ENCODE data around the gene CDH10. TPM values are rescaled to one million over a fixed set of nuclear protein-coding genes. Genes with fewer than 3 reads are reported as not detected.

The CDH10 gene
- not detected for total RNA-seq

DNA sequence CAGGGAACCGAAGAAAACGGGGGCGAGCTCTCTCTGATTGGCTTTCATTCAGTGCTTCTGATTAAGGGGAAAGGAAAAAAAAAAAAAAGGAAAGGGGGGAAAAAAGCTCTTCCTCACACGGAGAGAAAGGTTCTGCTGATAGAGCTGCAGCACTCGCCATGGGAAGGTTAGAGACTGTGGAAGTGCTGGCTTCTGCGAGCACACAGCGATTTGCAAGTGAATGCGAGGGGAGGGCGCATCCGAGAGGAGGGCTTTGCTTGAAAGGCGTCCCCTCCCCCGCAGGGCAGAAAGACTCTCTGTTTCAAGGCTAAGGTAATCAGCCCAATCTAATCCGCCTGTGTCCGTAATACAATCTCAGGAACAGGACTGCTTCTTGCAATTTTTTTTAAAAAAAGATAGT, at the start of gene CDH10:
TSS of gene CDH10 (minus strand) at position 218 of the 400 bp plus-strand sequence. CDS start 51,488 bp downstream, outside the sequence.
- Mint-ChIP-seq H3K36me3 (ENCODE audit: low read depth) (no peaks in the 10 kb centered on the region), H3K4me3 (no peak within 1 kb of the TSS), H3K27me3 (no peaks in the 10 kb centered on the region), H3K4me1 (no peaks in the 10 kb centered on the region), H3K9me3 (ENCODE audit: low read depth) (peaks cover 4% of the 10 kb centered on the region), H3K27ac (no peak within 1 kb of the TSS)
- no peak for DNase-seq
- ChIA-PET CTCF (no interaction called here), POLR2A (no interaction called here)
- intact Hi-C loops (cut with DNase I, micrococcal nuclease) = no loop called here
- no peak for ATAC-seq

DNA sequence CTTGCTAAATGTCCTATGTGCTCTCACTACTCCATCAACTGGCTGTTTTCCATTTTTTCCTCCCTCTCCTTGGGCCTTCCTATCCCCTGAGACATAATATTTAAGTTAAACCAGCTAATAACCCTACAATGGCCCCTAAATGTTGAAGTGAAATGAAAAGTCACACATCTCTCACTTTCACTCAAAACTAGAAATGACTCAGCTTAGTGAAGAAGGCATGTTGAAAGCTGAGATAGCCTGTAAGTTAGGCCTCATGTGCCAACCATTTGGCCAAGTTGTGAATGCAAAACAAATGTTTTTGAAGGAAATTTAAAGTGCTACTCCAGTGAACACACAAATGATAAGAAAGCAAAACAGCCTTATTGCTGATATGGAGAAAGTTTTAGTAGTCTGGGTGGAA, 48.8 kb upstream of the CDH10 start:
- ChIA-PET CTCF (no interaction called here), POLR2A (no interaction called here)
- intact Hi-C loops (cut with DNase I, micrococcal nuclease) = no loop called here
- H3K36me3 Mint-ChIP-seq (ENCODE audit: low read depth) = no peaks in the 10 kb centered on the region
- H3K9me3 Mint-ChIP-seq (ENCODE audit: low read depth) = peaks cover 38% of the 10 kb centered on the region
- no peaks in the 10 kb centered on the region for H3K27me3 Mint-ChIP-seq
- H3K4me3 Mint-ChIP-seq = no peak overlapping the region
- ATAC-seq (no peak), DNase-seq (no peak)
- H3K4me1 Mint-ChIP-seq = no peaks in the 10 kb centered on the region
- H3K27ac Mint-ChIP-seq = no peak overlapping the region

DNA sequence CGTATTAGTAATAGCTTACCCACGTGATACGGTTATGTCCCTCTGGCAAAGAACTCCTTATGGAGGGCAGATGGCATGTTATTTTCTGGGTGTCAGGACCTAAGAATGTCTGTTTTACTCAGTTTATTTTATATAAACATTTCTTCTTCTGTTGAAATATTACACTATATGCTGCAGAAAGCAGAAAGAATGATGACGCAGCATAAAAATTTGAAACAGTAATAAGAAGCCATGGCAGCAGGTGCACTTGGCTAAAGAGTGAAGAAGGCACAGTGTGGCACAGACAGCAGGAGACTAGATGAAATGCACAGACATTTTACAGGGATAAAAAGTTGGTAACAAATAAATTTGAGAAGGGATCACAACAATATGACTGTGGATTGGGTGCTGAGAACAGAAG, 46.3 kb upstream of the CDH10 start:
- H3K27ac Mint-ChIP-seq = no peak overlapping the region
- CTCF ChIA-PET = no interaction called here
- DNase-seq = no peak
- no peak for ATAC-seq
- H3K36me3 Mint-ChIP-seq (ENCODE audit: low read depth) = no peaks in the 10 kb centered on the region
- H3K9me3 Mint-ChIP-seq (ENCODE audit: low read depth) = peaks cover 30% of the 10 kb centered on the region
- intact Hi-C loops (cut with DNase I, micrococcal nuclease) = no loop called here
- H3K27me3 Mint-ChIP-seq = no peaks in the 10 kb centered on the region
- POLR2A ChIA-PET = no interaction called here
- no peak overlapping the region for H3K4me3 Mint-ChIP-seq
- no peaks in the 10 kb centered on the region for H3K4me1 Mint-ChIP-seq

- no peaks in the 10 kb centered on the region for H3K4me1 Mint-ChIP-seq
- ATAC-seq = no peak
- ChIA-PET CTCF (no interaction called here), POLR2A (no interaction called here)
- no peaks in the 10 kb centered on the region for H3K27me3 Mint-ChIP-seq
- intact Hi-C loops (cut with DNase I, micrococcal nuclease) = no loop called here
- no peak for DNase-seq
- peaks cover 13% of the 10 kb centered on the region for H3K9me3 Mint-ChIP-seq (ENCODE audit: low read depth)
- no peak overlapping the region for H3K27ac Mint-ChIP-seq
- no peaks in the 10 kb centered on the region for H3K36me3 Mint-ChIP-seq (ENCODE audit: low read depth)
- H3K4me3 Mint-ChIP-seq = no peak overlapping the region
Measured at GRCh38 chr5:24681106-24681505, 36.3 kb upstream of the CDH10 start.

GRCh38 chr5:24668050-24668449, 23.3 kb upstream of the CDH10 start:
- Mint-ChIP-seq H3K4me3 (no peak overlapping the region), H3K4me1 (no peaks in the 10 kb centered on the region), H3K36me3 (ENCODE audit: low read depth) (peaks cover 2% of the 10 kb centered on the region), H3K27me3 (no peaks in the 10 kb centered on the region), H3K27ac (no peak overlapping the region), H3K9me3 (ENCODE audit: low read depth) (peaks cover 15% of the 10 kb centered on the region)
- DNase-seq (no peak), ATAC-seq (no peak)
- intact Hi-C loops (cut with DNase I, micrococcal nuclease) = no loop called here
- ChIA-PET CTCF (no interaction called here), POLR2A (no interaction called here)

- H3K4me1 Mint-ChIP-seq = no peaks in the 10 kb centered on the region
Measured at GRCh38 chr5:24649531-24649930, 4.8 kb upstream of the CDH10 start.

DNA sequence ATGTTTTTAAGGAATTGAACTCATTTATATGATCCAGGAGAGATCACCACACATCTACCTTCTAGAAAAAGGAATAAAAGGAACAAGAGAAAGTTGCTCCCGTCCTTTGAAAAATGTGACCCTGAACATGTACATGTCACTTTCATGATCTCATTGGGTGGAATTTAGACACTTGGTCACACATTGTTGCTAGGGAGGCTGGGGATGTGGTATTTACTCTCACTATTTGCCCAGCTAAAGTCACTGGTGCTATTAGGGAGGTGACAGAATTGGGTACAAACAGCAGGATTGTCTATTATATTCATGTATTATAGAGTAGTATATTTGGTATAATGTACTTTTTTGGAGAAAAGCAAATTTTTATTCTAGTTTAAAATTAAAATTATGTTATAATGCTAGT, 2.1 kb upstream of the CDH10 start:
- intact Hi-C loops (cut with DNase I, micrococcal nuclease) = no loop called here

More at GRCh38 chr5:24649531-24649930, 4.8 kb upstream of the CDH10 start:
- CTCF ChIA-PET = no interaction called here
- Mint-ChIP-seq H3K9me3 (ENCODE audit: low read depth) (peaks cover 9% of the 10 kb centered on the region), H3K4me3 (no peak overlapping the region), H3K36me3 (ENCODE audit: low read depth) (no peaks in the 10 kb centered on the region), H3K27ac (no peak overlapping the region), H3K27me3 (no peaks in the 10 kb centered on the region)
- intact Hi-C loops (cut with DNase I, micrococcal nuclease) = no loop called here
- DNase-seq = no peak
- POLR2A ChIA-PET = no interaction called here
- ATAC-seq = no peak

DNA sequence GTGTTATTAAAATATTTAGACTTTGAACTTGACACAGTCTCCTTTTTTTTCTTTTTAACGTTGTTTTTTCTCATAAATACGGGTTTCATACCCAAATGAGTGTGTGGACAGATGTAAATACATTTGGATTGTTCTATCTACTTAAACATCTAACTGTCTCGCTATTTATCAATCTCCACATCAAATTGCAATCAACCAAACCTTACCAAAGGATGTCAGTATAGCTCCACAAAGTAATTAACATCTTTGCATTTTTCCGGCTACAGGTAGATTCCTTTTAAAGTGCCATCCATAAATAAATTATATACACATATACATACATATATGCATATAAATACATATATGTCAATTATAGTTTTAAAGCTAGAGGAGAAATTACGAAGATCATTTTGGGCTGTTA, 705 bp upstream of the CDH10 start:
- ChIA-PET CTCF (no interaction called here), POLR2A (no interaction called here)
- H3K9me3 Mint-ChIP-seq (ENCODE audit: low read depth) = peaks cover 5% of the 10 kb centered on the region
- no peaks in the 10 kb centered on the region for H3K36me3 Mint-ChIP-seq (ENCODE audit: low read depth)
- H3K27me3 Mint-ChIP-seq = no peaks in the 10 kb centered on the region
- no peak overlapping the region for H3K27ac Mint-ChIP-seq
- intact Hi-C loops (cut with DNase I, micrococcal nuclease) = no loop called here
- DNase-seq (no peak), ATAC-seq (no peak)
- H3K4me1 Mint-ChIP-seq = no peaks in the 10 kb centered on the region
- H3K4me3 Mint-ChIP-seq = no peak overlapping the region

More for the DNA sequence above, 2.1 kb upstream of the CDH10 start:
- no peak overlapping the region for H3K4me3 Mint-ChIP-seq
- H3K27ac Mint-ChIP-seq = no peak overlapping the region
- ChIA-PET CTCF (no interaction called here), POLR2A (no interaction called here)
- no peaks in the 10 kb centered on the region for H3K36me3 Mint-ChIP-seq (ENCODE audit: low read depth)
- H3K9me3 Mint-ChIP-seq (ENCODE audit: low read depth) = peaks cover 9% of the 10 kb centered on the region
- H3K4me1 Mint-ChIP-seq = no peaks in the 10 kb centered on the region
- no peak for DNase-seq
- no peak for ATAC-seq
- no peaks in the 10 kb centered on the region for H3K27me3 Mint-ChIP-seq

GRCh38 chr5:24643880-24644279, 898 bp downstream of the CDH10 start:
- ChIA-PET CTCF (no interaction called here), POLR2A (no interaction called here)
- Mint-ChIP-seq H3K36me3 (ENCODE audit: low read depth) (no peaks in the 10 kb centered on the region), H3K9me3 (ENCODE audit: low read depth) (peaks cover 3% of the 10 kb centered on the region), H3K4me3 (no peak overlapping the region), H3K27ac (no peak overlapping the region), H3K4me1 (no peaks in the 10 kb centered on the region), H3K27me3 (no peaks in the 10 kb centered on the region)
- intact Hi-C loops (cut with DNase I, micrococcal nuclease) = no loop called here
- DNase-seq = no peak
- no peak for ATAC-seq

DNA sequence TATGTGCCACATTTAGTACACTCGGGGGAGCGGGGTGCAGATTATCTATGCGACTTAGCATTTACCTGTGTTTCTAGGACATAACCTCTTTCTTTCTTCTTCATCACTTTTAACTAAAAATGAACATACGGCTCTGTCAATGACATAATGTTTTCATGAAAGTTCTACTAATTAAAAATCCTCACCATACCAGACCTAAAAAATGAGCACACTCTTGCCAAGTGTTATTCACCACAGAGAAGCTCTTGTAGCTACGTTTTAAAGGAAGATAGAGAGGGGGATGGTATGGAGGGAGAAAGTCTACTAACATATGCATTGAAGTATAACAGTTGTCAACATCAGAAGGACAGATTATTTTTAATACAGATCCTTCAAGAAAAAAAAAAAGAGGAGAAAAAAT, 1.6 kb downstream of the CDH10 start:
- Mint-ChIP-seq H3K27me3 (no peaks in the 10 kb centered on the region), H3K27ac (no peak overlapping the region), H3K9me3 (ENCODE audit: low read depth) (peaks cover 3% of the 10 kb centered on the region), H3K36me3 (ENCODE audit: low read depth) (no peaks in the 10 kb centered on the region), H3K4me3 (no peak overlapping the region), H3K4me1 (no peaks in the 10 kb centered on the region)
- DNase-seq (no peak), ATAC-seq (no peak)
- ChIA-PET POLR2A (no interaction called here), CTCF (interaction anchor here (0.7 kb wide), 1 partner anchor 747 kb away, joined by 3 read pairs; no protein-coding TSS in a partner anchor)
- intact Hi-C loops (cut with DNase I, micrococcal nuclease) = no loop called here

DNA sequence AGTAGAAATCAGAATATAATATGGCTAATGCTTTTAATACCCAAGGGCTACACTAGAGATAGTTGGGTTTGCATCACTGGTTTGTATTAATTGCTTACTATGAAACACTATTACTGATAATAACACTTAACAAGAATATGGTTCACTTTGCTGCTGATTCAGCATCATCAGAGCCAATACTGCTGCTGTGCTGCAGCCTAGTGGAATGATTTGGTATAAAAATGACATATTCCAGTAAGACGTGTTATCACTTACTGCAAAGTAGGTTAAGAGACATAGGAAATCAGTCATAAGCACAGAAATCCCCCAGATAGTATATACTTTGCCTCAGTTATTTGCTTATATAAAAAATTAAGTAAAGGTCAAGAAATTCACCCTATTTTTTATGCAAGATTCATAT, 2.8 kb downstream of the CDH10 start:
- Mint-ChIP-seq H3K4me3 (no peak overlapping the region), H3K9me3 (ENCODE audit: low read depth) (peaks cover 3% of the 10 kb centered on the region), H3K27me3 (no peaks in the 10 kb centered on the region), H3K4me1 (no peaks in the 10 kb centered on the region), H3K36me3 (ENCODE audit: low read depth) (no peaks in the 10 kb centered on the region), H3K27ac (no peak overlapping the region)
- DNase-seq (no peak), ATAC-seq (no peak)
- ChIA-PET CTCF (no interaction called here), POLR2A (no interaction called here)
- intact Hi-C loops (cut with DNase I, micrococcal nuclease) = no loop called here

GRCh38 chr5:24635209-24635608, 9.6 kb downstream of the CDH10 start:
- ATAC-seq = no peak
- ChIA-PET CTCF (interaction anchor here (0.9 kb wide), 1 partner anchor 12 kb away, joined by 3 read pairs; no protein-coding TSS in a partner anchor), POLR2A (no interaction called here)
- Mint-ChIP-seq H3K4me3 (no peak overlapping the region), H3K9me3 (ENCODE audit: low read depth) (no peaks in the 10 kb centered on the region), H3K27me3 (no peaks in the 10 kb centered on the region), H3K27ac (no peak overlapping the region), H3K36me3 (ENCODE audit: low read depth) (no peaks in the 10 kb centered on the region), H3K4me1 (no peaks in the 10 kb centered on the region)
- DNase-seq = no peak
- intact Hi-C loops (cut with DNase I, micrococcal nuclease) = loop anchor here in 1 of 2 experiments (10.0 kb wide), 1 partner anchor 1850 kb away; no protein-coding TSS in a partner anchor

GRCh38 chr5:24633715-24634325, 11.0 kb downstream of the CDH10 start:
- intact Hi-C loops (cut with DNase I, micrococcal nuclease) = loop anchor here in 1 of 2 experiments (10.0 kb wide), 1 partner anchor 1851 kb away; no protein-coding TSS in a partner anchor
- ChIA-PET CTCF (no interaction called here), POLR2A (no interaction called here)
- no peaks in the 10 kb centered on the region for H3K36me3 Mint-ChIP-seq (ENCODE audit: low read depth)
- DNase-seq (no peak), ATAC-seq (no peak)
- H3K4me1 Mint-ChIP-seq = no peaks in the 10 kb centered on the region
- H3K9me3 Mint-ChIP-seq (ENCODE audit: low read depth) = peaks cover 4% of the 10 kb centered on the region
- H3K27me3 Mint-ChIP-seq = no peaks in the 10 kb centered on the region
- no peak overlapping the region for H3K27ac Mint-ChIP-seq
- no peak overlapping the region for H3K4me3 Mint-ChIP-seq

Measured in activated CD4-positive, alpha-beta T cell treated with anti-CD3 and anti-CD28 coated beads for 36 hours (primary cell).